Measurements from ENCODE around the gene NAP1L1.
"Not testable (repeated sequence)": the region's sequence is repeated elsewhere in the genome, so short reads cannot be mapped to it uniquely, and the experiment has no call there.

The NAP1L1 gene

GRCh38 chr12:76018672-76019071, 65.8 kb downstream of the NAP1L1 start:
- DNase-seq, result no peak

DNA sequence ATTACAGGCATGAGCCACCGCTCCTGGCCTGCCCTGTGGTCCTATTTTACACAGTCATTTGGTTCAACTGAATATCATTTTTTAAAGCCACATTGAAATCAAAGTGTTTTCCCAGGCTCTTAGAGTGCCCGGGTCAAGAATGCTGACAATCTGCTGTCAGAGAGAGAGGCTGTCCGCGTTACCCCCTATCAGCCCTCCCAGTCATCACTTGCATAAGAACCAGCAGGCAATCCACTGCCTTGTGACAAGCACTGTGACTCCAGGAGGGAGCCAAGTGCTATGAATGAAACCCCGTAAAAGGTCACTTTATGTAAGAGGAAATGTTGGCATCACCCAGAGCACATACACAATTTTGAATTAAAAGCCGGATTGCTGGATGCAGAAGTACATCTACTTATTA, 66.4 kb downstream of the NAP1L1 start:
- peak; percentile 48 for DNase-seq

GRCh38 chr12:76014007-76014406, 70.5 kb downstream of the NAP1L1 start:
- DNase-seq, result no peak

DNA sequence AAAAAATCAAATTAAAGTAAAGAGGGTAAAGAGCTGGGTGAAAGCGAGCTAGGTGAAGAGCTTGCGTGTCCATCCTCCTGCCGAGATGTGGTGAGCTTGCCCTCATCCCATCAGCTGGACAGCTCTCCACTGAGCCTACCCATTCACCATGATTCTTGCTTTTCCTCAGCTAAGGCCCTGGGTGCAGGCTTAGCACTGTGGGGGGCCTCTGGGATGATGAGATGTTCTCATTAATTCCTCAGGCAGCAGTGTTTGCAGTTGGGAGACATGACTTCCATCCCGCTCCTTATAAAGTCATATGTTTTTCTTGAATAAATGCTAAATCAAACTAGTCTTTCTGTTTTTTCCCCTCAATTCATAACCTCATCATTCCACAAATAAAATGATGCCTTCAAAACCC, 70.9 kb downstream of the NAP1L1 start:
- DNase-seq, result no peak

GRCh38 chr12:76012644-76013043, 71.8 kb downstream of the NAP1L1 start:
- no peak for DNase-seq

DNA sequence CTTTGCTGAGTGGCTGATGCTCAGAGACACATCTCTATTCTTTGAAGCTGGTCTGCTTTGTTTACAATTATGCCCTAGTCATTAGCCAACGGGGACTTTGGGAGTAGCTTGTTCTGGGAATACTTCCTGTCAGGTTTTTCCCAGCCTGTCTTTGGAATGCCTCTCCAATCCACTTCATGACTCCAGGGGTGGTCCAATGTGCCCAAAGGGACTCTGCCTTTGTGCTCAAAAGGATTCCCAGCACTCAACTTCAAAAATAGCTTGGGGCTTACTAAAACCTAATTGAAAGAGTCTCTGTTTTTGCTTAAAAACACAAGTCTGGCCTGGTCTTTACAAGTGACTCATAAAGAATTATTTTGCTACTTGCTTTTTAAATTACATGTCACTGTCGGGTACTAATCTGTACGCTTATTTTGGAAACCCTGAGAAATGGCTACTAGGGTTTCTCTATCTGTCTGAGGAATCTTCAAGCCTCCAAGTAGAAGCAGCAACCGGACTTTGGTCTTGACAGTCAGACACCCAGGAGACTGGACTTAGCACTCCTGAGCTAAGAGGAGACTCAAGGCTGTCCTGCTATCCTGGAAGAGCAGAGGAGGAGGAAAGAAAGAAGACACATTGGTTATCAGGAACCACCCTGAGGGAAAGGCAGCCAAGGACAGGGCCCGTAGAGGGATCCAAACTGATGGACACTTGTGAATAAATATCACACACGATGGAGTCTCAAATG, 73.6 kb downstream of the NAP1L1 start:
- DNase-seq, result no peak

DNA sequence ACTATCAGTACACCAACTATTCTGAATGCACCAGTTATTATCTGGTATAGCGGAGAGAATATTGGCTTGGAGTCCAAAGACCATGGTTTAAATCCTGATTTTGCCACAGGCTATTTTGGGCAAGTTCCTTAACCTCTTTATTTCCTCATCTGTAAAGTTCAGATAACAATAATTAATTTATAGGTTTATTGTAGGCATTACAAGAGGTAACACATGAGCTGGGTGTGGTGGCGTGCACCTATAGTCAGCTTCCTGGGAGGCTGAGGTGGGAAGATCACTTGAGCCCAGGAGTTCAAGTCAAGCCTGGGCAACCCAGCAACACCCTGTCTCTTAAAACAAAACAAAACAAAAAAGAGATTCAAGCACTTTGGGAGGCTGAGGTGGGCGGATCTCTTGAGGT, 76.1 kb downstream of the NAP1L1 start:
- DNase-seq, result no peak

GRCh38 chr12:76007640-76008039, 76.8 kb downstream of the NAP1L1 start:
- DNase-seq, result no peak

DNA sequence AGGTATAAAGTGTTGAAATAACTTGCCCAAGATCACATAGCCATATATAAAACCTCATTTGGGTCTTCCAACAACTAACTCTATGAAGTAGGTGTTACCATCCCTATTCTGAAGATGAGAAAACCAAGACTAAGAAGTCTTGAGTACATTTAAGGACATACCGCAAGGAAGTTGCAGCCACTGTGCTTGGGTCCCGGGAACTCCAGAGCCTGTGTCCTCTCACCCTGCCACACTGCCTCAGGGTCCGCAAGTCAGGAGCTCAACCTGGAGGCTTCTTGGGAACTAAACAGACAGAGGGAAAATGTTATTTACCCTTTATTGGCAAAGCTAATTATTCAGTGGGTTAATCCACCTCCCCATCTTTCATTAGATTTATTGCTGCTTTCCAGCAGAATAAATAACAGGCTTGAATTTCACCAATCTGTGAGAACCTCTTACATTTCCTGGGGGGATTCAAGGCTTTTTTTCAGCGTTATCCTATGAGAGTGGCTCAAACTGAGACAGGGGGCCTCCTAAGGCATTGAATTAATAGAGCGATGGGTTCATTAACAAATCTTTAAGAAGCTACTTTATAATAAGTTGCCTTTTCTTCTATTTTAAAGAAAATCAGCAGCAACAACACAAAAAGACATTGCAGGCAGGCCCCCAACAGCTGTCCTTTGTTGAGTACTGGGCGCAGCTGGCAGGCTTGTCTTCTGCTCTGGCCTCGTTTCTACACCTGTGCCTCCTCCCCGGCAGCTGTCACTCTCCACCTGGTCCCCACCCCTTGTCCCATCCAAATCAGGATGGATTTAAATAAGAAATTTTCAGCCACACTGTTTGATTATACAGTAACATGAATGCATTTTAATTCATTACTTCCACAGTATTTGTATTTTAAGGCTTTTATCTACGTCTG, 78.2 kb downstream of the NAP1L1 start:
- DNase-seq, result no peak

DNA sequence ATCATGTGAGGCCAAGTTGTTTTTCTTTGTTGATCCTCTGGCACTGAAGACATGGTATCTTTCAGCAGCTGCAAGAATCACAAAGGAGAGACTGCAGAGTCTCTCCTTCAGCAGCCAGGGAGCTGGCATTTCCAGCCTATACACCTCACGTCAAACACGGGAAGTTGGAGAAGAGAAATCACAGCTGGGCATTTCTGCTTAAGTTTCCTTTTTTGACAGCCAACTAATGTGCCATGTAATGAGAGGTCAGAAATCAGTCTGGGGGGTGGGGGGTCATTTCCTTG, 81.2 kb downstream of the NAP1L1 start:
- no peak for DNase-seq

GRCh38 chr12:76002598-76003354, 81.7 kb downstream of the NAP1L1 start:
- DNase-seq, result no peak

DNA sequence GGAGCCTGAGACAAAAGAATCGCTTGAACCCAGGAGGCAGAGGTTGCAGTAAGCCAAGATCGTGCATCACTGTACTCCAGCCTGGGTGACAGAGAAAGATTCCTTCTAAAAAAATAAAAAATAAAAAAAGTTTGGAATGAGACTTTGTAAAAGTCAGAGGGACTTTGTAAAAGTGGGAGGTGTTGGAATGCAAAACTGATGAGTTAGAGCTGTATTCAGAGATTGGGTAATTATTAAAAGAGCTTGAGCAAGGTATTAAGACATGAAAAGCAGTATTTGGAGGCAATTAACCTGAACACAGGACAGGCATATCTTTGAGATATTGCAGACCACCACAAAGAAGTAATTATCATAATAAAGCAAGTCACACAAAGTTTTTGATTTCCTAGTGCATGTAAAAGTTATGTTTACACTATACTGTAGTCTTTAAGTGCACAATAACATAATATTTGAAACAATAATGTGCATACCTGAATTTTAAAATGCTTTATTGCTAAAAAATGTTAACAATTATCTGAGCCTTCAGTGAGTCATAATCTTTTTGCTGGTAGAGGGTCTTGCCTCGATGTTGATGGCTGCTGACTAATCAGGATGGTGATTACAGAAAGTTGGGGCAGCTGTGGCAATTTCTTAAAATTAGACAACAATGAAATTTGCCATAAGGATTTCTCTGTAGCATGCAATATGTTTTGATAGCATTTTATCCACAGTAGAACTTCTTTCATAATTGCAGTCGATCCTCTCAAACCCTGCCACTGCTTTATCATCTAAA, 86.0 kb downstream of the NAP1L1 start:
- no peak for DNase-seq

- DNase-seq, result no peak
Measured at GRCh38 chr12:75997658-75998057, 86.8 kb downstream of the NAP1L1 start.

DNA sequence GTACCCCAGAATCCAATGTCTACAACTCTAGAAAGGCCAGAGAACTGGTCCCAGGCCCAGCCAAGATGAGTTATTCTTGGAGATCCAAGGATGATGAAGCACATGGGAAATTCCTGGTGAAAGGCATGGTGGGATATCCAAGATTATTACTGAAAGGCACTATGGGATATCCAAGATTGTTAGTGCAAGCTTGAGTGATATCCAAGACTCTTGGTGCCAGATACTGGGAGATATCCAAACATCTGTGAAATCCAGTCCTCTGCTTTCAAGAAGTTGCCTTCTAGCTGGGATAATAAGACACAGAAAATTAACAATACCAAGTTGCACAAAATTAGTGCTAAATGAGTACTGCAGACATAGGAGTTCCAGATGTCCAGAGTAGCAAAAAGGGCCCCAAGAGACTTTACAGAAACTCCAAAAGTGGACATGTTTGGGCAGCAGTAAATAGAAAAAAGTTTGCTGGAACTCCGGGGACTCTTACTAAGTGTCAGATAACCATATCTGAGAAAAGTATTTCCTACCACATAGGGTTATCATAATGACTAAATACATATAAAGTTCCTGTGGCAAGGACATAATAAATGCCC, 87.5 kb downstream of the NAP1L1 start:
- DNase-seq, result no peak

GRCh38 chr12:75995691-75996090, 88.8 kb downstream of the NAP1L1 start:
- no peak for DNase-seq

DNA sequence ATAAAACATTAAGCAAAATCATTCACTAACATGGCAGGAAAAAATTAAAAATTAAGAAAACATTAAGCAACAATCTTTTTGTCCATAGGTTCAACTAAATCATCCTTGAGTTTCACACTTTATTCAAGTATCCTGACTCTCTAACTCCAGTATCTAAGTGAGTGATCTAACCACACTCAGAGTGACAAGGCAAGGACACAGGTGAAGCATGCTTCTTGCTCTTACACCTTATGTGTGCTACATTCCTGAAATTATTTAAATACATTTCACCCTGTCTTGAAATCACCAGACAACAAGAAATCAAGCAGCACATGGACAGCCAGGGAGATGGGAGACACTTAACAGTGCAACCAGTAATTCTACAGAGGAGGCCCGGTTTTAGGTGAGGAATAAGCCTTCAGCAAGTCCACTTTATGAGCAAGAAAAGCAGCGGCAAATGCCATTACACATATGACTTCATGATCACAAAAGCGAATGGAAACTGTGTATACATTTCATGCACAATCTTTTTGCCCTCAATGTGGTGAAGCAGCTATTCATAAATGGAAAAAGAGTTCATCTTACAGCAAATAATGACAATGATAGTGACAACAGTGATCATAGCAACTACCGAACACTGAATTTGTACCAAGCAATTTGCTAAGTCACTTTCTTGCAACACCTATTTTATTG, 90.3 kb downstream of the NAP1L1 start:
- no peak for DNase-seq

DNA sequence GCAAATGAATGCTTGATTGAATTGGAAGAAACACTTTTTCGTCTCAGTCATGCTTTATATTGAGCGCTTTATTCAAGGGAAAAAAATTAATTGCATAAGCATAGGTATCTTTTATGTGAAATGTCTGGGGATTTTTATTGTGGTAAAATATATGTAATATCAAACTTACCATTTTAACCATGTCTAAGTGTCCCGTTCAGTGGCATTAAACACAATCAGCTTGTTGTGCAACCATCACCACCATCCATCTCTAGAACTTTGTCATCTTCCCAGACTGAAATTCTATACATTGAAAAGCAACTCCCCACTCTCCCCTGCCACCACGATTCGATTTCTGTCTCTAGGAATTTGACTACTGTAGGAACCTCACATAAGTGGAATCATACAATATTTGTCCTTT, 92.7 kb downstream of the NAP1L1 start:
- DNase-seq, result no peak

DNA sequence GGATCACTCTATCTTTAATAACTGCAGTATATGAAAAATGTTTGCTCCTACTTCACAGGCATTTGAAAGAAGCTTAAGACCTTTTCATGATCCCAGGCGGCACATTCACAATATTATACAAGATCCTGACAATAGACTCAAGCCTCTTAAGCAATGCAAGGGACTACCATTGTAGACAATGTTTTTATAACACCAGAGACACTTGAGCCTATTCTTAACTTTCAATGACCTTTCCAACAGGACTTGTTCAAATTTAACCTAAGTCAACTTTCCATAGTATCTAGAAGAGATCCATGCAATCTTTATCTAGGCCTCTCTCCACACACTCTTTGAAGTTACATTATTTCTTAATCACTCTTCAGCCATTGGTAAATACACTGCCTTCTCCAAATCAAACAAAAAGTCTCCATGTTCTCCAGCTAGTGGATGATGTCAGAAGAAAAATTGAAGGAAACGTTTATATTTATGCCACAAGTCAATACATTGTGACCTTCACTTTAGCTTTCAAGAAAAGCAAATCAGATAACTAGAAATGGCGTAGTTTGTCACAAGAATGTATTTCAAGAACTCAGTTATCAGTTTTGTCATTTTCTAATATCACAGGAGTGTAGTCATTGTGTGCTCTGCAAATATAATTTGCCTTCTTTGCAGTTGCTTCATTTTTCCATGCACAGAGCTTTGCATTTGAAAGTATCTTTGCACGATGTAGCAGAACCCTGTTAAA, 94.1 kb downstream of the NAP1L1 start:
- no peak for DNase-seq

DNA sequence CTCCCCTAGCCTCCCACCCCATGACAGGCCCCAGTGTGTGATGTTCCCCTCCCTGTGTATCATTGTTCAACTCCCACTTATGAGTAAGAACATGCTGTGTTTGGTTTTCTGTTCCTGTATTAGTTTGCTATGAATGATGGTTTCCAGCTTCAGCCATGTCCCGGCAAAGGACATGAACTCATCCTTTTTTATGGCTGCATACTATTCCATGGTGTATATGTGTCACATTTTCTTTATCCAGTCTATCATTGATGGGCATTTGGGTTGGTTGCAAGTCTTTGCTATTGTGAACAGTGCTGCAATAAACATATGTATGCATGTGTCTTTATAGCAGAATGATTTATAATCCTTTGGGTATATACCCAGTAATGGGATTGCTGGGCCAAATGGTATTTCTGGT, 96.8 kb downstream of the NAP1L1 start:
- DNase-seq, result not testable (repeated sequence)
